SU-DHL-6 (cell line): Measurements from ENCODE around the gene ACAP3.

Source experiments
- CTCF ChIP-seq: fragments of 200-600 bp; sonication (generic); IDR thresholded peaks from one replicate; pipeline ENCODE4 v1.5.1; 2017; ENCODE audit warnings: antibody characterized with exemption, mild to moderate bottlenecking, low read length, moderate library complexity; ENCODE audit not compliant: insufficient read depth, poor library complexity, severe bottlenecking
- EZH2phosphoT487 ChIP-seq: fragments of 200-600 bp; sonication (generic), shearing (Covaris generic); conservative IDR thresholded peaks from 2 replicates; pipeline ENCODE4 v1.6.1; 2018; ENCODE audit warnings: mild to moderate bottlenecking, antibody characterized with exemption, low read length, moderate library complexity, mixed read lengths

GRCh38 chr1:1253314-1253713 lies 54.4 kb downstream of the ACAP3 start:
- TF ChIP-seq EZH2phosphoT487, result no peak
- no peak for TF ChIP-seq CTCF
